NAMALWA (cell line): Measurements from ENCODE around the gene CLCNKB.
"Not testable (repeated sequence)": the region's sequence is repeated elsewhere in the genome, so short reads cannot be mapped to it uniquely, and the experiment has no call there.

Experiments used
- DNase-seq: peaks from one replicate; pipeline ENCODE4 v3.0.0-alpha.2; 2015; ENCODE audit warnings: low spot score

Gene CLCNKB

DNA sequence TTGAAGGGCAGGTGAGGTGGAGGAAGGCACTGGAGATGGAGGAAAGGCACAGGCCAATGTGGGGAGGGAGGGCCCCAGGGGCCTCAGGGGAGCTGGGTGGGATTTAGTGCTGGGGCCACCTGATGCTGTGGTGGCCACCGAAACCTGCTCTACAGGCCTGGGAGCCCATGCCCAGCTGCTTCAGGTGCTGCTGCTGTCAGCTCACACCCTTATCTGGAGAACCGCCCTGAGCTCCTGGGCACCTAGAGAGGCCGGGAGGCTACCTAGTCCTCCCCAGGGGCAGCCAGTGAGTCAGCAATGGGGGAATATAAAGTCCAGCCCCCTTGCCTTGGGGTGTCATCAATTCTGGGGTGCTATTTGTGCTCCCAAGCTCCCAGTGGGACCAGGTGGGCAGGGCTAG lies 17.7 kb downstream of the CLCNKB start:
- no peak for DNase-seq

DNA sequence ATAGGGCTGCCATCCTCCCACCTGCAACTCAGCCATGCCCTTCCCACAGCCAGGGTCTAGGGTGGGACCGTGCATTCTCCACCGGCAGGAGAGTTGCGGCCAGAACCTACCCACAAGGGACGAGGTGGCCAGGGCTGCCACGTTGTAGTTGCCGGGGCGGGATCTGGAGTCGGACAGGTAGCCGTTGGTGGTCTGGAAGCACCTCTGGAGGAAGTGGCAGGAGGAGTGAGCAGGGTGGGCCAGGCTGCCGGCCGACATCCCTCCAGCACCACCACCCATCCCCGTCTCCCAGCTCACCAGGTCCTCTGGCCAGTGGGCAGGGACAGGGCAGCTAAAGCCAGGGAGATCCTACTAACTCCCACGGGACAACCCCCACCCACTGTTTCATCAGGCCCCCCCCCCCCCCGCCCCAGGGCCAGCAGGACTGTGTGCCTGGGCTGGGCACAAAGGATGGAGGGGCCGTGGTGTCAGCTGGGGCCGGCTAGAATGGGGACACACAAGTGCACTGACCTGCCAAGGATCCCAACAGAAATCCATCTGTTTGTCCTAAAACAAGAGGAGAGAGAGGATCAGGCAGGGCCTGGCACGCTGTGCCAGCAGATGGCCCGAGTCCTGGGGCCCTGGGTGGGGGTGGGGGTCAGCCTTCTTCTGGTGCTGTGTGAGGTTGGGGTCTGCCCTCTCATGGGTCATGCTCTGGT lies 18.6 kb downstream of the CLCNKB start:
- DNase-seq: not testable (repeated sequence)

DNA sequence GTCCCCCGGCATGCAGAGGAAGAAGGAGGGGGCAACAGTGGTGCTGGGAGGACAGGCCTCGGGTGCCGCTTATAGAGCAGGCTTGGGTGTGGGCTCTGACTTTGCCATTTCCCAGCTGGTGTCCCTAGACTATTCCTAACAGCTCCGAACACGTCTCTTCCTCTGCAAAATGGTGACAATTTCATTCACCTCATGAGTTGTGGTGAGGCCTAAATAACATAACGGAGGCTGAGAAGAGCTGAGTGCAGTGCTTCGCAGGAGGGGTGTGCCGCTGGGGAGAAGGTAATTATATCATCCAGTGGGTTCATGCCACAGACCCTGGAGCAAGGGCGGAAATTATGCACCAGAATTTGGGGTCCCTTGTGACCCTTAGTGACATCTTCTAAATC lies 19.1 kb downstream of the CLCNKB start:
- DNase-seq: not testable (repeated sequence)

DNA sequence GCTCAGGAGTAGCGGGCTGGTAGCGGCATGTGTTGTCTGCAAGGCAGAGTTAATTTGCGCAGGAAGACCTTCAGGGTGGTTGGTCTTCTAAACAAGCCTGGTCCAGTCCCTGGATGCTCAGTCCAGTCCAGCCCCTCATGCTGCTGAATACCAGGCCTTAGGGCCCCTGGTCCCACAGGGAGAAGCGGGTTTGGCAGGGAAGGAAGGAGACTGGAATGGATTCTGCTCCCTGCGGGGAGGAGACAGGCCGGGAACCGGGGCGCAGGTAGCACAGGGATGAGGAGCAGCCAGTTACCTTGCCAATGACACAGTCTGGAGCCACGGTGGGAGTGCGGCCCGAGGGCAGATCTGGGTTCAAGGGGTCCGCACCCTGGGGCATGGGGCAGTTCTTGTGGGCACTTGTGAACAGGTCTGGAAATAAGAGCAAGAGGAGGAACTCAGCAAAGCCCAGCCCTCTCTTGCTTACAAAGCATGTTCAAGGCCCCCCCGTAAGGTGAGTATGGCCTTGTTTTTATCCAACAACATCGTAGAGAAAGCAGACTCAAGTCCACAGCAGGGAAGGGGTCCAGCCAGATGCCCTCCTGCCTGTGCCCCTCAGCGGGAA lies 19.7 kb downstream of the CLCNKB start:
- no peak for DNase-seq

DNA sequence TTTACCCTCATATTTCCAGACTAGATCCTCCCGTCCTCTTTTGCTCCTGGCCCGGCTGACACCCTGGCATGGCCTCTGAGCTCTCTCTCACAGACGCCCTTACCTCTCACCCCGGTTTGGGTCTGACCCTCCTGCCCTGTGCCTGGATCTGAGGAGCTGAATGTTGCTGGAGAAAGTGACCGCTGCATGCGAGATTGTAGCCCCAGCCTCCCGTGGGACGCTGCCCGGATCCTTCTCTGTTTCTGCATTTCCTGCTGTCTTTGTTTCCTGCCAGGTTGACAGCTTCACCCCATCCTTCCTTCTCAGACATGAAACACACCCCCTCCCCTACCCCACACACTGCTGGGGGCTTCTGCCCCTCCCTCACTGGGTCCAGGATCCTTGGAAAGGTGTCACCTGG lies 20.3 kb downstream of the CLCNKB start:
- DNase-seq: no peak

DNA sequence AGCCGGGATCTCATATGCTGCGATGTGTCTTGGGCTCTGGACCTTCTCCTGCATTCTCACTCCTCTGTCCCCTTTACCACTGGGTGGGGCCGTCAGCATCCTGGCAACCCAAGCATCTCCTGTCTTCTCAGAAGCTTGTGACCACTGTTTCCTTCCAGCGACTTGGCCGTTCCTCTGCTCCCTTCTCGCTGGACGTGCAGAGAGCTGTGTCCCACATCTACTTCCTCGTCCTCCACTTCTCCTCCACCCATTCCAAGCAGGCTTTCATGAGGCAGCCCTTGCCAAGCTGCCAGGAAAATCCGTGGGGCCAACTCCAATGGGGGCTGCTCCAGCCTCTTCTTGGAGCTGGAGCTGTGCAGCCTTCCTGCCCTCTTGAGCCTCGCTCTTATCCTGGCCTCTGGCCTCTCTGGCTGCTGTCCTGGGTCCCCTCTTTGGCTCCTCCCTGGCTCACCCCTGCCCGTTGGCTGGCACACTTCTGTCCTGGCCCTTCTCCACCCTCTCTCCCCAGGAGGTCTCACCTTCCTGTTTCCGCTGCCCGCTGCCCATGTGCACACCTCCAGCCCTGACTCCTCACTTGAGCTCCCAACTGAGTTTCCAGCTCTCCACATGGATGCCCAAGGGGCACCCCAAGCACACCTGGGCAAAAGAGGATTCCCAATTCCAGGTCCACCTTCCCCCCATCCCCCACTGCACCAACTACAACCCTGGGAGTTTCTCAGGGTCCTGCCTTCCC lies 21.1 kb downstream of the CLCNKB start:
- no peak for DNase-seq

DNA sequence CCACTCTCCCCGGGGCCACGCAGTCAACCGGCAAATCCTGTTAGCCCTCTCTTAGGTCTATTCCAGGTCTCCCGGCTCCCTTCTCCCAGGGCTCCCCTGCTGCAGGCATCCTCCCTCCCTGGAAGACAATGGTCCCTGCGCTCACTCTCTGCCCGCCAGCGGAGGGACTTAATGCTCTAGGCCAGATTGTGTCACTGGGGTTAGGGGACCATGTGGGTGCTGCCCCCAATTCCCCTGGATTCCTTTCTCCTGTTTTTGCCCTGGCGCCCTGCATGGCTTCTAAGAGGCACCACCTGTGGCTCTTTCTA lies 21.6 kb downstream of the CLCNKB start:
- DNase-seq: no peak

DNA sequence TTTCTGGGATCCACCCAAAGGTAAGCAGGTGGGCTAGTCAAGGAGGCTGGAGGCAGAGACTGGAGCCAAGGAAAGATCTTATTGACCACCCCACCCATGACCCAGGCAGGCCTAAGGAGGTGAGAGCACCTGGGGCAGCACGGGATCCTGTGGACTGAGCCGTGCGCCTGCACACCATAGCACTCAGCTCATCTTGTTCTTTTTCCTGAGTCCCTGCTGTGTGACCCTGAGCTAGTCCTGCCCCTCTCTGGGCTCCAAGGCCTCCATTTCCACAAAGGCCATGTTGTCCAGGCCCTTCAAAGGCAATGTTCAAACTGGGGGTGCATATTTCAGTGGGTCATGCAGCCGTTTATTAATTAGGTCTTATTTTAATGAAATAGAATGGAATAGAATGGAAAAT lies 22.7 kb downstream of the CLCNKB start:
- DNase-seq: no peak

DNA sequence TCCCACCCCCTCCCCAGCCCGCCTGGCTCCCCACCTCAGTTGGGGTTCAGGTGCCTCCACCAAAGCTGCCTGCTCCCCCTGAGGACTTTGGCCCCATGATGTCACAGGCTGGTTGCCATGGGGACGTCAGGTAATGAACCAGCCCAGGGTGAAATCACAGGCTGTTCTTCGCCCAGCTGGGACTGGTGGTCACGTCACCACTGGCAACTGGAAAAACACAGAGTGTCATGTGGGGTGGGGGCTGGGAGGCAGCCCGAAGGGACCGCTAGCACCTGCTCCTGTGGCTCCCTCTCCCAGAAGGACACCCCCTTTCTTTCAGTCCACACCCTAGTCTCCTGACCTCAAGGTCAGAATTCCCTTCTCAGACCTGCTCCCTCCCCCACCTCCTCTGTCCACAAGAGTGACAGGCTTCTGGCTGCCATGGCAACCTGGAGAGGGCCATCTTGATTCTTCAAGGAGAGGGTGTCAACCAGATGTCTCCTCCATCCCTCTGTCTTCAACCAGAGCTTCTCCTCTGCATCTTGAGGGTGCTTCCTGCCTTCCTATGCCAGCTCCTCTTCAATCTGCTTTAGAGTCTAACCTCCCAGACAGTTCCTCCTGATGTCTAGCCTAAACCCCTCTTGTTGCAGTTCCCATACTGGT lies 23.7 kb downstream of the CLCNKB start:
- peak; percentile 71 for DNase-seq

DNA sequence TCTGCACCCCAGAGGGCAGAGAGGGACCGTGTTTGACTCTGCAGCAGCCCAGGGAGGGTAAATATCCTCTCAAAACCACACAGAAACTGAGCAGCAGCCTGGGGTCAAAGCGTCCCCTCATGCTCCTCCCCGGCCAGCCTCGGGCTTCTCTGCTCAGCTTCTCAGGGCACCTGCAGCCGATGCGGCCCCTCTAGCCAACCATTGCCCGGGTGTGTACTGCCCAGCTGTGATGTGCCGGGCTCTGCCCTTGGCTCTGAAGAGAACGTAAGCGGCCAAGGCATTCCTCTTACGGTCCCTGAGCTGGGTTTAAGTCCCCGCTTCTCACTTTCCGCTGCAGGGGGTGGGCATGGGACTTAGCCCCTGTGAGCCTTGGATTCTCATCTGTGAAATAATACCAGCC lies 24.4 kb downstream of the CLCNKB start:
- no peak for DNase-seq

DNA sequence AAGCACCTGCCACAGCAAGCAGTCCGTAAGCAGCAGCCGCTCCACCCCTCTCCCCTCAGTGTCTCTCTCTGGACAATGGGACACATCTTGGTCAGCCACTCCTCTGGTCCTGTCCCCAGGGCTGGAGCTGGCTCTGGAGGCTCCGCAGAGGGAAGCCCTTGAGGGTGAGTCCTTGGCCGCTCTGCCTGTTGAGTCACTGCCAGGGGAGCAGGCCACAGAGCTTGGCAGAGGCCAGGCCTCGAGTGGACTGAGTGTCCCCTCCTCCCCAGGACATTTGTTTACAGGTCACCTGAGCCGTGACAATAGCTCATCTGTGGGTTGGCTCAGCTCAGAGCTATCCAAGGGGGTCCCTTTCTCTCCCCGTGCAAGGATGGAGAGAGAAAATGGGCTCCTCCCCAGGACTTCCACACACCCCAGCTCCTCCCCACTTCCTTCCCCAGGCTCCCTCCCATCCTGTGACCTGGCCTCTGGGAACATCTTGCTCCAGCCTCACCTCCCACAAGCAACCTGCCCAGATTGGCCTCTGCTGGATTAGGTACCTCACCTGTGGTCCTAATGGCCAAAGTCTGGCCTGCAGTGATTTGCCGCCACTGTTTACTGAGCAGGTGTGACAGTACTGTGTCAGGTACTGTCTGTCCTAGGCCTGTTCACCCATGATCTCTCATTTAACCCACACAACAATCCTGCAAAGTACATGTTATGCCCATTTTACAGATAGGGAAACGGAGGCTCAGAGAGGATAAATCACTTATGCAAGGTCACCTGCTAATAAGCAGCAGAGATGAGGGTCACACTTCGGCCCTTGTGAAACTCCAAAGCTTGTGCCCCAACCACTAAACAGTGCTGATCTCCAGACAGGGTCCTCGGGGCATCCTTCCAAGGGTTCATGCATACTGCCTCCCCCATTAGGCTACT lies 25.0 kb downstream of the CLCNKB start:
- no peak for DNase-seq

DNA sequence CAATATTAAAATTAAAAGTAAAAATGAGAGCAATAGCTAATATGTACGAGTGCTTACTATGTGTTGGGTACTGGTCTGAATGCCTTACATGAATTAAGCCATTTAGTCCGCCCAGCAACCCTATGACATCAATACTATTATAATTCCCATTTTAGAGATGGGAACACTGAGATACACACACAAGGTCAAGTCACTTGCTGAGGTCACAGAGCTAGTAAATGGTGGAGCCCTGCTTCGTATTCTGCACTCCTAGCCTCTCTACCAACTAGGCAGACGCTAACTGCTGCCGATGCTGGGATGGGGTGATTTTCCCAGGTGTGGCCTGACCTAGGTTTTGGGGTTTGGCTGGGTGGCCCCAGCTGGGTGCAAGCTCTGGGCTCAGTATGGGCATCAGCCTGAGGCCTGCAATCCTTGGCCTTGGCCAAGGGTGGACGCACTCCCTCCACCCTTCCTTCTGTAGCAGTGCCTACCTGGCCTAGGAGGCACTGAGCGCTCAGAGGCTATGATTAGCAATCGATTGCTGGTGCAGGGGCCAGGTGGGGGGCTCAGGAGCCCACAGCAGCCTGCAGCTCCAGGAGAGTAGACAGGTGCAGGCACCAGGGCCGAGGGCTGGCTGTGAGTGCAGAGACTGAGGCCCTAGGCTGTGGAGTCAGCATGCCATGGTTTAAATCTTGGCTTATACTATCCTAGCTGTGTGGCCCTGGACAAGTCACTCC lies 27.2 kb downstream of the CLCNKB start:
- no peak for DNase-seq

DNA sequence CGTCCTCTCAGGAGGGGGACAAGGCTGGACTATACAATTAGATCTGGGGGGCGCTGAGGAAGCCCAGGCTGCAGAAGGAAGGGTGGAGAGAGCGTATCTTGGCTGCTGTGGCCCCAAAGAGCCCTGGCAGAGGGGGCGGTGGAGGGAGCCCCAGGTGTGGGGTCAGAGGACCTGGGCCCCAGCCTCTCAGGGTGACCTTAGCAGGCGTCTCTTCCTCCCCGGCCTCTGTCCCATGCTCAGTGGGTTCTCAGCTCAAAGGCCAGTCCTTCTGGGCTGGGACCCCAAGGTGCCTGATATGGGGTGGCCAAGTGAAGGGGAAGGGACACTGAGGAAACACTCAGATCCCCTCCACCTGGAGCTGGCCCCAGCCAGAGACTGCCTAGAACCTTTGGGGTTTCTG lies 28.0 kb downstream of the CLCNKB start:
- DNase-seq: no peak

DNA sequence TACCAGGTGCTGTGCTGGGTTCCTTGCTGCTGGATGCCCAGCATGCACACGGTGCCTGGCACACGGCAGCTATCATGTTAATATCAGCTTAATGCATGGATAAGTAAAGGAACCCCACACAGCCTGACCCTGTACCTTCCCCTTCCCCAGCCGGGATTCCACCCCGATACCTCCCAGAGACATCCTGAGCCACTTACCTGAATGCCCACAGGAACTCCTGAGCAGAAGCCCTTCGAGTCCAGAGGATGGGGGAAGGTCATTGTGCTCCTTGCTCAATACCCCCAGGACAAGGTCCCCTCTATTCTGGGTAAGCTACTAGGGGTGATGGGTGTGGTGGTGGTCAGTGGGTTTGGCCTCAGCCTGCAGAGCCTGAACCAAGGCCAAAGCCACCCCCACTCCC lies 28.5 kb downstream of the CLCNKB start:
- no peak for DNase-seq

DNA sequence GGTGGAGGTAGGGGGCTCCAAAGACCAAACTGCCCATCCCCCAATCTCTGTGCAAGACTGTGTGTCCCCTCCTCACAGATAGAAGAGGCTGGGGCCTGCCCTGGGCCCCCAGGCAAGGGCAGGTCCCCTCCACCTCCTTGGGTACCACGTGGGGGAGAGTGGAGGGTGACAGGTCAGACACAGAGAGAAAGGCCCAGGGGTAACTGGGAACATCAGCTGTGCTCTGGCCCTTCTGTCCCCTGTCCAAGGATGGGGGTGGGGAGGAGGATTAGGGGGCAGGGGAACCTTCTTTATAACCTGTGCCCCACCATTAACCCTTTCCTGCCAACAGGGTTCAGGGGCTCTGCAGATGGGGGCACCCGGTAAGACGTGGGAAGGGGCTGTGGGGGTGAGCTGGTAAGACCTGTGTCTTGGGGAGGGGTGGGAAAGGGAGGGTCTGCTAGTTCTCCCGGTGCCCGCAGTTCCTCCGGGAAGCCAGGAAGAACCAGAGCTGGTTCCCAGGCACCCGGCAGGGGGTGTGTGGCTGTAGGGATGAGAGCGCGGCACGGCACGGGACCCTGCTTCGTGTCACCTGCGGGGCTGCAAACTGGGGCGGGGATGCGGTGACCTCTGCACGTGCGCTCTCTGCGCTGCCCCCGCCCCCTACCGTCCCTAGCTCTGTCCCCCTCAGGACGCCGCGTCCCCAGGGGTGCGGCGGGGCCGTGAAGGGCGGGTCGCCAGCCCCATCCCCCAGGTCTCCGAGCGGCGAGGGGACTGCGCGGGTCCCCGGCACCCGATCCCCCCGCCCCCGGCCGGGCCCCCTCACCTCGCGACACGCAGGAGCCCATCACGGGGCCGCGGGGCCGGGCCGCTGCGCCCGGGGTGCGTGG lies 29.3 kb downstream of the CLCNKB start:
- no peak for DNase-seq

DNA sequence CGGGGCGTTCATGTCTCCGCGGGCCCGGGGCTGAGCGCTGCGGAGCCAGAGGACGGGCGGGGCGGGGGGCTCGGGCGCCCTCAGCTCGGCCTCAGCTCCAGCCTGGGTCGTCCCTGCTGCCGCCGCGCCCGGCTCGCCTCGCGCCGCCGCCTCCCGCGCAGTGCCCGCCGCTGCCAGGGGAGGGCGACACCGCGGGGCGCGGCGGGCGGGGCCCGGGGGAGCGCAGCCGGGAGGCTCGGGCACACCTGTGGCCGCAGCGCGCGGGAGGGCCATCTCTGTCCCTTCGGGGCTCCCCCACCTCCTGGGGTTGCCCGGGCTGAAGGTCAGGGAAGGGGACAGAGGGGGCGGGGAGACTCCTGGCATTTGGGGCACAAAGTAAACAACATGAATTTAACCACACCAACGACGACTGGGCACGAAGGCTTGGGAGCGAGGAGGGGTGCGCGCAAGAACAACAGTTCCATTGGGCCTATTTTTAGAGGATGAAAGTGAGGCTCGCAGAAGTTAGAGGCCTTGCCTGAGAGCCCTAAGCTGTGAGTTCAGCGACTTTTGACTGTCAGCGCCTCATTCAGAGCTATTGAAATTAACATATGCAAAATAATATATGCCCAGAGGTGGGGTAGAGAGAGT lies 30.0 kb downstream of the CLCNKB start, which contains the start of gene FAM131C:
Gene FAM131C (minus strand): TSS at position 162 of the 630 bp plus-strand sequence. CDS start 209 bp downstream, outside the sequence.
- DNase-seq: peak; percentile 56

DNA sequence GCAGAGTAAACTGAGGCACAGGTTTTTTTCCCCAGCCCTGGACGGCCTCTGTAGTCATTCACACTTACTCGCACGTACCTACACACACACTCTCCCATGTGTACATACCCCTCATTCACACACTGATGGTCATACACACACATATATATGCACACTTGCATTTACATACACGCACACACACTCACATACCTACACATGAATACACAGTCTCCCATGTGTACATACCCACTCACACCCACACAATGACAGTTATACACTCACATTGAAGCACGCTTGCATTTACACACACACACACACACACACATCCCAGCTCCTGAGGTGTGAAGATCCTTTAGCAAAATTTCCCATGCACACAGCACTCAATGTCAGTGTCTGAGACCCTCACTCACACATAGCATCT lies 30.6 kb downstream of the CLCNKB start:
- no peak for DNase-seq

DNA sequence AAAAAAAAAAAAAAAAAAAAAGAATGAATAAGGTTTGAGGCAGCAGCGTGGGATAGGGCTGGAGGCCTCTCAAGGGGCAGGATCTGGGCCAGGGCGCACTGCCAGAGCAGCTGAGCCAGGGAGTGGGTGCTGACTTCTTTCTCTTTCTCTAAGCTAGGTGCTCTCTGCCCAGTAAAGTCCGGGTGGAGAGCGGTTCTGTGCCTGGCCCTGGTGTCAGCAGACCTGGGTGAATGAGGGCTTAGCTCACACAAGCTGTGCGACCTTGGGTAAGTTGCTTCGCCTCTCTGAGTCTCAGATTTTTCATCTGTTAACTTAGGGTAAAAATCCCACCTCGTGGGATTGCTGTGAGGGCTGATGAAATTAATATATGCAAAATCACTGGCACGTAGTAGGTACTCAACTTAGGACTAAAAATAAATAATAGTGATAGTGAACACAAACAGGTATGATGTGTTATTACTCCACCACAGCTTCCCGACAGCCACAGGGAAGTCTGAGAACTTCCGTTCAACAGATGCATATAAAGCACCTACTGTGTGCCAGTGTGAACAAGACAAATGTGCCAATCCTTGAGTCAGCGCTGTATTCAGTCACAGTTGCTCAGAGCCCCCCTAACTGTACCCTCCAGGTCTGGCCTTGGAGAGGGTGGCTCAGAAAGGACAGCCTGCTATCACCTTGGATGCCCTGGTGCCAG lies 31.9 kb downstream of the CLCNKB start:
- DNase-seq: no peak
